ENCODE results near the gene ATXN8OS. TPM values are rescaled to one million over a fixed set of nuclear protein-coding genes. Genes with fewer than 3 reads are reported as not detected.

The ATXN8OS gene
- total RNA-seq, 1 donor from 2014 or later: not detected

DNA sequence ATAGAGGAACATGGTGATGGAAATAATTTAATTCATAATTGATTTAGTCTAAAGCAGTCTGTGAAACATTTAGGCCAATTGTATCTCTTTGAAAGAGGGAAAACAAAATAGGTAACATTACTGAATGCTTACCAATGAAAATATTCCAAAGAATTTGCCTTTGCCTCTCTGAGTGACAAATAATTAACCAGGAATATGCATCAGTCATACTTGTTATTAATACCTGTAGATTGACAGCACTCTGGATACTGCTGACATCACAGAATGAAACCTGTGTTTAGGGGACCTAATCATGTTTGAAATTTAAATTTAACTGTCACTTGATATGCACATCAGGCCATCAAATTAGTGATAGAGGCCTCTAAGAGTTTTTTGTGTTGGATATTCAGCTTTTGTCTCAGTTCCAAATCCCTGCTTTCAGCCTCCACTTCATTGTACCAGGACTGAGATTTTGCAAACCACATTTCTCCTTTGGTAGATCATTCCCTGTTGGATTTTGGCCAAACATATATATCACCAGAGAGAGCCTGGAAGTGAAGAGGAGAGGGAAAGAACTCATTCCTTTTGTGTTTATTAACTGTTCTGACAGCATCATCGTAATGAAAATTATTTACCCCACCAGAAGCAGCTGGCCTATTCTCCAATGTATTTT is 65.4 kb downstream of the ATXN8OS start:
- H3K4me3 Mint-ChIP-seq (ENCODE audit: unreplicated experiment): no peak overlapping the region
- TF ChIP-seq, protein P1, sequence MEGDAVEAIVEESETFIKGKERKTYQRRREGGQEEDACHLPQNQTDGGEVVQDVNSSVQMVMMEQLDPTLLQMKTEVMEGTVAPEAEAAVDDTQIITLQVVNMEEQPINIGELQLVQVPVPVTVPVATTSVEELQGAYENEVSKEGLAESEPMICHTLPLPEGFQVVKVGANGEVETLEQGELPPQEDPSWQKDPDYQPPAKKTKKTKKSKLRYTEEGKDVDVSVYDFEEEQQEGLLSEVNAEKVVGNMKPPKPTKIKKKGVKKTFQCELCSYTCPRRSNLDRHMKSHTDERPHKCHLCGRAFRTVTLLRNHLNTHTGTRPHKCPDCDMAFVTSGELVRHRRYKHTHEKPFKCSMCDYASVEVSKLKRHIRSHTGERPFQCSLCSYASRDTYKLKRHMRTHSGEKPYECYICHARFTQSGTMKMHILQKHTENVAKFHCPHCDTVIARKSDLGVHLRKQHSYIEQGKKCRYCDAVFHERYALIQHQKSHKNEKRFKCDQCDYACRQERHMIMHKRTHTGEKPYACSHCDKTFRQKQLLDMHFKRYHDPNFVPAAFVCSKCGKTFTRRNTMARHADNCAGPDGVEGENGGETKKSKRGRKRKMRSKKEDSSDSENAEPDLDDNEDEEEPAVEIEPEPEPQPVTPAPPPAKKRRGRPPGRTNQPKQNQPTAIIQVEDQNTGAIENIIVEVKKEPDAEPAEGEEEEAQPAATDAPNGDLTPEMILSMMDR (IDR thresholded peaks at IDR 0.05): no peak
- no peaks in the 10 kb centered on the region for H3K27me3 Mint-ChIP-seq (ENCODE audit: low read depth)
- DNase-seq (ENCODE audit: low spot score): no peak
- no peaks in the 10 kb centered on the region for H3K36me3 Mint-ChIP-seq (ENCODE audit: low read depth)
- no peak overlapping the region for H3K27ac Mint-ChIP-seq (ENCODE audit: unreplicated experiment)
- no peaks in the 10 kb centered on the region for H3K9me3 Mint-ChIP-seq (ENCODE audit: low read depth)
- H3K4me1 Mint-ChIP-seq (ENCODE audit: low read depth): no peaks in the 10 kb centered on the region

DNA sequence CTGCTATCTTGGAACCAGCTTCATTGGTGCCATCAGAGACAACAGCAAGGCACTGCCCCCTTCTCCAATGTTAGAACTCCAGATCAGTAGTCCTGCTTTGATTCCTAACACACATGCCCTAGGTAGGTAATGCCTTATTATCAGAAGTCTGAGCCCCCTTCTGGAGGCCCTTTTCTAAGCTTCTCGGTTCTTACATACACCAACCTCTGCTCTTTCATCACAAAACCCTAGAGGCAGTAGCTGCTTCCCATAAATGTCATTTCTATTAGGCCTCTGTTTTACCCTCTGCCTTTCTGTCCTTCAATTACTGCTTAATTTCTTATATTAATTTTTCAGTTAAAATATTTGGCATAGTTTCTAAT is 66.0 kb downstream of the ATXN8OS start:
- Mint-ChIP-seq H3K4me1 (ENCODE audit: low read depth) (no peaks in the 10 kb centered on the region), H3K27me3 (ENCODE audit: low read depth) (no peaks in the 10 kb centered on the region), H3K36me3 (ENCODE audit: low read depth) (no peaks in the 10 kb centered on the region), H3K27ac (ENCODE audit: unreplicated experiment) (no peak overlapping the region), H3K9me3 (ENCODE audit: low read depth) (no peaks in the 10 kb centered on the region), H3K4me3 (ENCODE audit: unreplicated experiment) (no peak overlapping the region)
- DNase-seq (ENCODE audit: low spot score): no peak
- TF ChIP-seq, protein P1 (IDR thresholded peaks at IDR 0.05): no peak

DNA sequence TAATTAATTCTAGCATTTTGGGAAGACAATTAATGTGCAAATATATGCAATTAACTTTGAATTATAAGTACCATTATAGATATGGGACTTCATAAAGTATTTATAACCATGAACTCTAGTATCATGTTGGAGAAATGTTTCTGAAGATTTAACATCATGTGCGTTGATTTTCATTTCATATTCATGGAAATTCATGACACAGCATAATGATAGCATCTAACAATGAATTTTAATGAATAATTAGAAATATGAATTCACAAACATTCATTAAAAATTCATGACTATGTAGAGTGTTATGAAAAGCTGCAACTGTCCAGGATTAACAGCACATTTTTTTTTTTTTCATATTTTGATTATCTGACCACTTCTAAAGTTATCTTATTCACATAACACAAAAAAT is 70.7 kb downstream of the ATXN8OS start:
- Mint-ChIP-seq H3K4me3 (ENCODE audit: unreplicated experiment) (no peak overlapping the region), H3K36me3 (ENCODE audit: low read depth) (no peaks in the 10 kb centered on the region), H3K27me3 (ENCODE audit: low read depth) (no peaks in the 10 kb centered on the region), H3K27ac (ENCODE audit: unreplicated experiment) (no peak overlapping the region), H3K9me3 (ENCODE audit: low read depth) (no peaks in the 10 kb centered on the region), H3K4me1 (ENCODE audit: low read depth) (peaks cover 4% of the 10 kb centered on the region)
- DNase-seq (ENCODE audit: low spot score): no peak
- TF ChIP-seq, protein P1 (IDR thresholded peaks at IDR 0.05): no peak

Other genes with a start within 250 kb of the ATXN8OS start
- gene KLHL1, start 626 bp downstream of the ATXN8OS start, total RNA-seq: not detected in 3 replicates

Measured in chondrocyte (in vitro differentiated cells).